CD4-positive, CD25-positive, alpha-beta regulatory T cell (primary cell): ENCODE data around the gene MACROD2. TPM values are rescaled to one million over a fixed set of nuclear protein-coding genes. Genes with fewer than 3 reads are reported as not detected.

Experiments used
- ATAC-seq, 2 donors: fragments of 150-1000 bp; cut with Tn5 transposase; one replicate each; pipeline ENCODE4 v1.10.0; 2021; ENCODE audit warnings: low read depth in 2 of 2, moderate number of reproducible peaks in 2 of 2, moderate library complexity in 1 of 2
- DNase-seq, 3 donors: peaks; one replicate each; pipeline versions ENCODE4 v3.0.0 to v3.0.0-alpha.2; 2012 to 2022; ENCODE audit warnings: mixed read lengths in 1 of 3
- H3K27ac ChIP-seq: one replicate; pipeline ENCODE4 v1.7.0; 2013; ENCODE audit warnings: mild to moderate bottlenecking, low read length; ENCODE audit not compliant: insufficient read depth, poor library complexity, severe bottlenecking
- H3K27me3 ChIP-seq: one replicate; pipeline ENCODE4 v1.7.0; 2013; ENCODE audit warnings: low read length; ENCODE audit not compliant: control insufficient read depth, insufficient read depth
- H3K36me3 ChIP-seq: one replicate; pipeline ENCODE4 v1.7.0; 2013; ENCODE audit warnings: mild to moderate bottlenecking, low read length, moderate library complexity; ENCODE audit not compliant: control insufficient read depth, insufficient read depth
- H3K4me1 ChIP-seq: 2 replicates; pipeline ENCODE4 v1.7.0; 2013; ENCODE audit warnings: mild to moderate bottlenecking, low read length; ENCODE audit not compliant: insufficient read depth, control insufficient read depth, poor library complexity, severe bottlenecking
- H3K4me3 ChIP-seq: one replicate; pipeline ENCODE4 v1.7.0; 2013; ENCODE audit warnings: low read depth, mild to moderate bottlenecking, low read length, moderate library complexity
- H3K9me3 ChIP-seq, 2 experiments: 1 replicate in 1 of 2; 2 replicates in 1 of 2; pipeline ENCODE4 v1.7.0; 2013; ENCODE audit warnings: low read length in 2 of 2, mild to moderate bottlenecking in 1 of 2, moderate library complexity in 1 of 2; ENCODE audit not compliant: control insufficient read depth in 2 of 2
- H3K27ac Mint-ChIP-seq, 3 donors: one replicate each; pipeline ENCODE4 v1.8.0; 2020 to 2022; ENCODE audit warnings: mild to moderate bottlenecking in 3 of 3, mixed read lengths in 3 of 3, moderate library complexity in 2 of 3
- H3K27me3 Mint-ChIP-seq: one replicate; pipeline ENCODE4 v1.8.0; 2022; ENCODE audit warnings: mild to moderate bottlenecking, mixed read lengths
- H3K36me3 Mint-ChIP-seq: one replicate; pipeline ENCODE4 v1.8.0; 2020; ENCODE audit warnings: mixed read lengths
- H3K4me1 Mint-ChIP-seq, 4 donors: one replicate each; pipeline ENCODE4 v1.8.0; 2020 to 2022; ENCODE audit warnings: mixed read lengths in 4 of 4, mild to moderate bottlenecking in 1 of 4
- H3K4me3 Mint-ChIP-seq, 4 donors: one replicate each; pipeline ENCODE4 v1.8.0; 2020 to 2022; ENCODE audit warnings: mild to moderate bottlenecking in 4 of 4, mixed read lengths in 4 of 4, moderate library complexity in 3 of 4
- H3K9me3 Mint-ChIP-seq, 7 donors: one replicate each; pipeline ENCODE4 v1.8.0; 2020 to 2022; ENCODE audit warnings: mixed read lengths in 7 of 7, mild to moderate bottlenecking in 3 of 7, moderate library complexity in 2 of 7
- polyA plus RNA-seq, 4 donors: library from polyadenylated mRNA; unstranded; fragments of 300-500 nt; fragmentation: Illumina TruSeq; gene quantifications; one replicate each; pipeline ENCODE4 v1.2.3, GENCODE V29; 2021
- total RNA-seq: library from RNA; stranded (reverse); gene quantifications from one replicate; pipeline ENCODE4 v1.2.3, GENCODE V29; 2022

Gene MACROD2
- total and polyA plus RNA-seq, 5 donors from 2014 or later, result 1.4 TPM; not detected in 4

- Histone ChIP-seq H3K36me3 (no peaks in the 10 kb centered on the region), H3K27me3 (no peaks in the 10 kb centered on the region), H3K4me1 (no peaks in the 10 kb centered on the region), H3K4me3 (no peak overlapping the region), H3K9me3 (no peaks in the 10 kb centered on the region), H3K27ac (no peak overlapping the region)
- Mint-ChIP-seq H3K27me3 (no peaks in the 10 kb centered on the region), H3K27ac (no peak overlapping the region), H3K9me3 (peaks cover 0 to 17% (median 8%) of the 10 kb centered on the region in 7 donors), H3K36me3 (no peaks in the 10 kb centered on the region), H3K4me1 (no peaks in the 10 kb centered on the region), H3K4me3 (no peak overlapping the region)
- ATAC-seq (no peak), DNase-seq (no peak)
Measured at GRCh38 chr20:15020845-15021244, 1025.5 kb downstream of the MACROD2 start.

GRCh38 chr20:15022921-15023320 lies 1027.6 kb downstream of the MACROD2 start:
- Mint-ChIP-seq H3K36me3 (no peaks in the 10 kb centered on the region), H3K4me1 (no peaks in the 10 kb centered on the region), H3K27me3 (no peaks in the 10 kb centered on the region), H3K4me3 (no peak overlapping the region), H3K27ac (no peak overlapping the region), H3K9me3 (peaks cover 0 to 14% (median 6%) of the 10 kb centered on the region in 7 donors)
- Histone ChIP-seq H3K27me3 (no peaks in the 10 kb centered on the region), H3K36me3 (no peaks in the 10 kb centered on the region), H3K9me3 (no peaks in the 10 kb centered on the region), H3K27ac (no peak overlapping the region), H3K4me3 (no peak overlapping the region), H3K4me1 (no peaks in the 10 kb centered on the region)
- ATAC-seq, result no peak
- no peak for DNase-seq

GRCh38 chr20:15026759-15027158 lies 1031.4 kb downstream of the MACROD2 start:
- Histone ChIP-seq H3K27ac (no peak overlapping the region), H3K9me3 (no peaks in the 10 kb centered on the region), H3K36me3 (no peaks in the 10 kb centered on the region), H3K4me3 (no peak overlapping the region), H3K27me3 (no peaks in the 10 kb centered on the region), H3K4me1 (no peaks in the 10 kb centered on the region)
- ATAC-seq (no peak), DNase-seq (no peak)
- no peaks in the 10 kb centered on the region for H3K36me3 Mint-ChIP-seq
- no peak overlapping the region for H3K27ac Mint-ChIP-seq
- no peak overlapping the region for H3K4me3 Mint-ChIP-seq
- H3K4me1 Mint-ChIP-seq, result peaks cover 0 to 4% (median 0%) of the 10 kb centered on the region in 4 donors
- H3K9me3 Mint-ChIP-seq, result peaks cover 4 to 17% (median 10%) of the 10 kb centered on the region in 7 donors
- no peaks in the 10 kb centered on the region for H3K27me3 Mint-ChIP-seq

- H3K27ac Mint-ChIP-seq, result no peak overlapping the region
- no peaks in the 10 kb centered on the region for H3K36me3 ChIP-seq
- H3K4me1 Mint-ChIP-seq, result peaks cover 0 to 4% (median 0%) of the 10 kb centered on the region in 4 donors
- peaks cover 8 to 20% (median 10%) of the 10 kb centered on the region in 7 donors for H3K9me3 Mint-ChIP-seq
- H3K27me3 ChIP-seq, result no peaks in the 10 kb centered on the region
- no peaks in the 10 kb centered on the region for H3K36me3 Mint-ChIP-seq
- H3K9me3 ChIP-seq, result no peaks in the 10 kb centered on the region
- H3K4me1 ChIP-seq, result no peaks in the 10 kb centered on the region
- ATAC-seq (no peak), DNase-seq (no peak)
- H3K4me3 Mint-ChIP-seq, result no peak overlapping the region
- H3K4me3 ChIP-seq, result no peak overlapping the region
- no peak overlapping the region for H3K27ac ChIP-seq
- no peaks in the 10 kb centered on the region for H3K27me3 Mint-ChIP-seq
Measured at GRCh38 chr20:15030826-15031225, 1035.5 kb downstream of the MACROD2 start.

- H3K27ac ChIP-seq, result no peak overlapping the region
- Mint-ChIP-seq H3K4me3 (no peak overlapping the region), H3K9me3 (peaks cover 8 to 18% (median 14%) of the 10 kb centered on the region in 7 donors), H3K27ac (no peak overlapping the region), H3K36me3 (no peaks in the 10 kb centered on the region), H3K27me3 (no peaks in the 10 kb centered on the region), H3K4me1 (peaks cover 0 to 4% (median 0%) of the 10 kb centered on the region in 4 donors)
- no peaks in the 10 kb centered on the region for H3K27me3 ChIP-seq
- H3K9me3 ChIP-seq, result no peaks in the 10 kb centered on the region
- DNase-seq, result no peak
- no peak overlapping the region for H3K4me3 ChIP-seq
- no peaks in the 10 kb centered on the region for H3K36me3 ChIP-seq
- H3K4me1 ChIP-seq, result no peaks in the 10 kb centered on the region
- ATAC-seq, result no peak
Measured at GRCh38 chr20:15031546-15032351, 1036.4 kb downstream of the MACROD2 start.

- Mint-ChIP-seq H3K4me1 (peaks cover 0 to 4% (median 0%) of the 10 kb centered on the region in 4 donors), H3K4me3 (no peak overlapping the region), H3K27me3 (no peaks in the 10 kb centered on the region), H3K36me3 (no peaks in the 10 kb centered on the region), H3K9me3 (peaks cover 8 to 17% (median 14%) of the 10 kb centered on the region in 7 donors), H3K27ac (no peak overlapping the region)
- Histone ChIP-seq H3K27me3 (no peaks in the 10 kb centered on the region), H3K27ac (no peak overlapping the region), H3K9me3 (no peaks in the 10 kb centered on the region), H3K4me1 (no peaks in the 10 kb centered on the region), H3K36me3 (no peaks in the 10 kb centered on the region), H3K4me3 (no peak overlapping the region)
- DNase-seq (no peak), ATAC-seq (no peak)
Measured at GRCh38 chr20:15032352-15032622, 1037.0 kb downstream of the MACROD2 start.

GRCh38 chr20:15033269-15033668 lies 1038.0 kb downstream of the MACROD2 start:
- Histone ChIP-seq H3K4me3 (no peak overlapping the region), H3K9me3 (no peaks in the 10 kb centered on the region), H3K27ac (no peak overlapping the region), H3K36me3 (no peaks in the 10 kb centered on the region), H3K27me3 (no peaks in the 10 kb centered on the region), H3K4me1 (no peaks in the 10 kb centered on the region)
- Mint-ChIP-seq H3K4me3 (no peak overlapping the region), H3K9me3 (peaks cover 8 to 18% (median 11%) of the 10 kb centered on the region in 7 donors), H3K27ac (no peak overlapping the region), H3K36me3 (no peaks in the 10 kb centered on the region), H3K4me1 (peaks cover 0 to 4% (median 0%) of the 10 kb centered on the region in 4 donors), H3K27me3 (no peaks in the 10 kb centered on the region)
- no peak for ATAC-seq
- DNase-seq, result no peak

- H3K4me3 ChIP-seq, result no peak overlapping the region
- no peak for DNase-seq
Measured at GRCh38 chr20:15033891-15034290, 1038.6 kb downstream of the MACROD2 start.

More at GRCh38 chr20:15033891-15034290, 1038.6 kb downstream of the MACROD2 start:
- Mint-ChIP-seq H3K4me1 (no peaks in the 10 kb centered on the region), H3K27ac (no peak overlapping the region), H3K9me3 (peaks cover 3 to 22% (median 11%) of the 10 kb centered on the region in 7 donors), H3K27me3 (no peaks in the 10 kb centered on the region), H3K36me3 (no peaks in the 10 kb centered on the region), H3K4me3 (no peak overlapping the region)
- Histone ChIP-seq H3K36me3 (no peaks in the 10 kb centered on the region), H3K27me3 (no peaks in the 10 kb centered on the region), H3K9me3 (no peaks in the 10 kb centered on the region), H3K4me1 (no peaks in the 10 kb centered on the region), H3K27ac (no peak overlapping the region)
- ATAC-seq, result no peak
